Skeletal muscle satellite cell (primary cell): Measurements from ENCODE around the gene AFAP1.

Source experiments
- H3K27me3 ChIP-seq: 2 replicates; pipeline ENCODE4 v1.7.0; 2013; ENCODE audit warnings: low read length; ENCODE audit not compliant: control insufficient read depth, insufficient read depth
- H3K36me3 ChIP-seq: 2 replicates; pipeline ENCODE4 v1.7.0; 2013; ENCODE audit warnings: mild to moderate bottlenecking, control low read depth, low read length; ENCODE audit not compliant: insufficient read depth
- H3K4me1 ChIP-seq: 2 replicates; pipeline ENCODE4 v1.7.0; 2013; ENCODE audit warnings: low read length; ENCODE audit not compliant: control insufficient read depth, insufficient read depth
- H3K4me2 ChIP-seq: 2 replicates; pipeline ENCODE4 v1.7.0; 2013; ENCODE audit warnings: mild to moderate bottlenecking, low read length
- H3K4me3 ChIP-seq: 2 replicates; pipeline ENCODE4 v1.7.0; 2013; ENCODE audit warnings: low read length
- H3K9ac ChIP-seq: 2 replicates; pipeline ENCODE4 v1.7.0; 2013; ENCODE audit warnings: mild to moderate bottlenecking, low read depth, low read length, moderate library complexity
- H3K9me3 ChIP-seq: replicated peaks from 2 replicates; pipeline ENCODE4 v1.7.0; 2013; ENCODE audit warnings: mild to moderate bottlenecking, control low read depth, low read length

The AFAP1 gene

GRCh38 chr4:7781366-7781765 is 158.3 kb downstream of the AFAP1 start:
- H3K4me1 ChIP-seq = peaks cover 4% of the 10 kb centered on the region
- no peaks in the 10 kb centered on the region for H3K27me3 ChIP-seq
- no peaks in the 10 kb centered on the region for H3K9me3 ChIP-seq
- no peak overlapping the region for H3K9ac ChIP-seq
- no peak overlapping the region for H3K4me3 ChIP-seq
- no peak overlapping the region for H3K4me2 ChIP-seq
- peaks cover 96% of the 10 kb centered on the region for H3K36me3 ChIP-seq

- Histone ChIP-seq H3K9me3 (no peaks in the 10 kb centered on the region), H3K4me3 (no peak overlapping the region), H3K36me3 (peaks cover 96% of the 10 kb centered on the region), H3K4me1 (peaks cover 4% of the 10 kb centered on the region), H3K27me3 (no peaks in the 10 kb centered on the region), H3K9ac (no peak overlapping the region), H3K4me2 (no peak overlapping the region)
These were observed 158.8 kb downstream of the AFAP1 start for GRCh38 chr4:7780751-7781348.

DNA sequence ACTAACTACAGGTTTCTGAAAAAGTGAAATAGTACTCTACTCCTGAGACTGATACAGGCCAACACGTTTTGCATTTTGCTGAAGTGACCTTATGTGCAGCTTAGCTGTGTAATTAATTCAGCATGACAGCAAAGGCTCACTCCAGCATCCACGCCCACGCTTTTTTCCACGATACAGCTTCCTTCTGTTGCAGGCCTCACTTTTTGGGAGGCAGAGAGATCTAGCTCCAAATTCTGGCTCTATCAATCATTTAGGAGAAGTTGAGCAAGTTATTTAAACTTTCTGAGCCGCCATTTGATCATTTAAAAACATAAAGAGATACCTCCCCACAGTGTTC is 160.3 kb downstream of the AFAP1 start:
- Histone ChIP-seq H3K4me3 (no peak overlapping the region), H3K4me2 (no peak overlapping the region), H3K9ac (no peak overlapping the region), H3K27me3 (no peaks in the 10 kb centered on the region), H3K4me1 (peaks cover 4% of the 10 kb centered on the region), H3K9me3 (no peaks in the 10 kb centered on the region), H3K36me3 (peaks cover 94% of the 10 kb centered on the region)

GRCh38 chr4:7778510-7779431 is 160.9 kb downstream of the AFAP1 start:
- Histone ChIP-seq H3K4me1 (peaks cover 4% of the 10 kb centered on the region), H3K4me3 (no peak overlapping the region), H3K9me3 (no peaks in the 10 kb centered on the region), H3K27me3 (no peaks in the 10 kb centered on the region), H3K9ac (no peak overlapping the region), H3K4me2 (no peak overlapping the region), H3K36me3 (peaks cover 94% of the 10 kb centered on the region)

DNA sequence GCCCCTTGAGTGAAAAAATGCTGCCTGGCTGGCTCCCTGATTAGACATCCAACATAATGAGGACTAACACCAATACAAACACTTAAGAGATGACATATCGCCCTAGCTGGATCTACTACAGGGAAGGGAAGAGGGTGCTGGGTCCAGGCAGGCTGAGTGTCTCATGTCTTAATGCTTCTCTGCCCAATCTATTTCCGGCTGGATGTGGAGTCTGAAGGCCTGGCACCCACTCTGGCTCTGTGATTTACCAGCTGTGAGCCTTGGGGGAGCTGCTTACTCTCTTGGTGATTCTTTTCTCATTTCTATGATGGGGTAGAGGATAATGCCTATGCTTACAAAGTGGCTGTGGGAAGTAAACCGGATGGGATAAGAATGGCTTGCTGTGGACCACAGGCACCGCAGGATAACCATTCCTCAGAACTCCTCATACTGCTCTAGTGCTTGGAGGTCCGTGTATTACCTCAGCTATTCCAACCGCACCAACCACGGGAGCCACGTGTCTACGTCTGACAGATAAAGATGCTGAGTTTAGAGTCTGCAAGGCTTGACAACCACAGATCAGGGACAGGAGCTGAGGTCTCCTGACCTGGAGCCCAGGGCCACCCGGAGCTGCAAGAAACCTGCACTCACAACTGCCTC is 161.7 kb downstream of the AFAP1 start:
- Histone ChIP-seq H3K36me3 (peaks cover 97% of the 10 kb centered on the region), H3K4me1 (peaks cover 4% of the 10 kb centered on the region), H3K4me2 (no peak overlapping the region), H3K27me3 (no peaks in the 10 kb centered on the region), H3K9me3 (no peaks in the 10 kb centered on the region), H3K4me3 (no peak overlapping the region), H3K9ac (no peak overlapping the region)

- no peak overlapping the region for H3K9ac ChIP-seq
- peaks cover 97% of the 10 kb centered on the region for H3K36me3 ChIP-seq
- peaks cover 4% of the 10 kb centered on the region for H3K4me1 ChIP-seq
- no peak overlapping the region for H3K4me3 ChIP-seq
- no peaks in the 10 kb centered on the region for H3K27me3 ChIP-seq
- no peaks in the 10 kb centered on the region for H3K9me3 ChIP-seq
- H3K4me2 ChIP-seq = no peak overlapping the region
These were observed 162.5 kb downstream of the AFAP1 start for GRCh38 chr4:7777017-7777710.

DNA sequence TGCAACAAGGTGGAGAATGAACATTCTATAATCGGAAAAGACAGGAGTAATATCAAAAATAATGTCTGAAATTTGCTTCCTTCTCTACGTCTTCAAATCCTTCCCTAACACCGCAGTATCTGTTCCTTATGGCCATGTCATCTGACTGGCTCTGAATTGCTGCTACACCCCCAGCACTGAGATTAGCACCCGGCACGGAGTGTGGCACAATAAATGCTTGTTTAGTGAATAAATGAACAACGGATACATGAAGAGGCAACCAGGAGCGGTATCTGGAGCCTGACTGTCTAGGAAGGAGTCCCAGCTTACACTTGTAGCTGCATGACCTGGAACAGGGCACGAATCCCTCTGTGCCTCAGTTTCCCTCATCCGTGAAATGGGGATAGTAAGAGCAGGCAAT is 164.3 kb downstream of the AFAP1 start:
- Histone ChIP-seq H3K4me3 (no peak overlapping the region), H3K9ac (no peak overlapping the region), H3K9me3 (no peaks in the 10 kb centered on the region), H3K27me3 (no peaks in the 10 kb centered on the region), H3K4me2 (no peak overlapping the region), H3K4me1 (peaks cover 4% of the 10 kb centered on the region), H3K36me3 (peaks cover 95% of the 10 kb centered on the region)

GRCh38 chr4:7774301-7775294 is 165.1 kb downstream of the AFAP1 start:
- Histone ChIP-seq H3K9ac (no peak overlapping the region), H3K27me3 (no peaks in the 10 kb centered on the region), H3K9me3 (no peaks in the 10 kb centered on the region), H3K4me1 (peaks cover 4% of the 10 kb centered on the region), H3K36me3 (peaks cover 96% of the 10 kb centered on the region), H3K4me3 (no peak overlapping the region), H3K4me2 (no peak overlapping the region)

DNA sequence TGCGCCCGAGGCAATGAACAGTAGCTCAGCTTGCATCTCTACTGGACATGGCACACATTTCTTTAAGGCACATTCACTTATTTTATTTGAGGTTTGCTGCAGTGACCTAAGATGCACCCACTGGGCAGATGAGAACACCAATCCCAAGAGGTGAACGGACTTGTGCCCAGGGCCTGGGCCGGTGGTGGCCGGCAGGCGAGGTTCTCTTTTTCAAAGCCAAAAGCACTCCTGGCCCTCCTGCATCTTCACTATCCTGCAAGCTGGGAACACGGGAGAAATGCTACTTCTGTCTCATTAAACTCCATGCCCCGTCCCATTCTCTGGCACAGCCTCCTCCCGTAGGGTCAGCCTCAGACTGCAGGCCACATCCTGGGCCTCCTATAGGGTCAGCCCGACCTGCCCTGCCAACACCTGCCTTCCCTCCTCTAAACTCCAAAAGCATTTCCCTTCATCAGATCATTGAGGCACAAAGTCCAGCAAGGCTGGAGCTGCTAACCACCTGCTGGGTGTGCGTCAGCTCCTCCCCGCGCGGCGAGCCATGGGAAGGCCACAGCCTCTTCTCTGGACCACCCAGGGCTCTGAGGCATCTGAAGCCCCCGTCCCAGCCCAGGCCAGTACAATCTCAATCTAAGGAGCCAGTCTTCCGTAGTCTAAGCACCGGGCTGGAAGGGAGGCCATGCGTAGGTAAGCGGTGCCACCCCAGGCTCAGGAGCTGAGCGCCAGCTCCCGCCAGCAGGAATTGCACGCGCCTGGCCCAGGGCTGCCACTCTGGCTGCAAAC is 166.1 kb downstream of the AFAP1 start:
- Histone ChIP-seq H3K4me1 (no peaks in the 10 kb centered on the region), H3K9ac (no peak overlapping the region), H3K4me2 (no peak overlapping the region), H3K4me3 (no peak overlapping the region), H3K36me3 (peaks cover 96% of the 10 kb centered on the region), H3K9me3 (no peaks in the 10 kb centered on the region), H3K27me3 (no peaks in the 10 kb centered on the region)

DNA sequence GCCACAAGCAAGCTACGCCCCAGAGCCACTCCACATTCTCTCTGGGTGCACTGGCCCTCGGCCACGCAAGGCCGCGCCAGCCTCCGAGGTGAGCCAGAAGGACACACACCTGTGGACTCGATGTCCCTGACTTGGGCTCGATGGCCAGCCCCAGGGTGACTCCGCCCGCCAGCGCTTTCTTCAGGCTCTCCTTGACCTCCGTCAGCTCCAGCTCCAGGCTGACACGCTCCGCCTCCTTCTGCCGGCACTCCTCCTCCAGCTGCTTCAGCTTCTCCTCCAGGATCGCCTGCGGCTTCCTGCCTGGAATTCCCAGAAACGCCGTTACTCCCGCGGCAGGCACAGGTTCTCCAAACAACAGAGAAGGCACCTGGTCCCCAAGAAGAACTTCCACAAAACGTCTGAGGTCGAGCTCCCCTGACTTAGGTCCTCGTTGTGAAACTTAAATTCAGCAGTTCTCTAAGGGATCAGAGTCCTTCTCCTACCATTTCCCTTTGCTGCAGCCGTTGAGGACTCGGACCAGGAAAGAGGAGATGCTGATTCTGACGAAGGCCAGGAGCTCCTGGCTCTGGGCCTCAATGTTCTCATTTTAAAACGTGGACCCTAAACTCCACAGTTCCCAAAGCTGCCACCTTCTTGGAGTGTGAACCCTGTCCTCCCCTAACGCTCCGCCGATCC is 166.8 kb downstream of the AFAP1 start:
- H3K9ac ChIP-seq = no peak overlapping the region
- no peaks in the 10 kb centered on the region for H3K9me3 ChIP-seq

More for the DNA sequence above, 166.8 kb downstream of the AFAP1 start:
- Histone ChIP-seq H3K4me3 (no peak overlapping the region), H3K36me3 (peaks cover 96% of the 10 kb centered on the region), H3K4me1 (no peaks in the 10 kb centered on the region), H3K4me2 (no peak overlapping the region), H3K27me3 (no peaks in the 10 kb centered on the region)
